ENCODE measurements around the gene SLC32A1. TPM values are rescaled to one million over a fixed set of nuclear protein-coding genes. Genes with fewer than 3 reads are reported as not detected.

SLC32A1 gene
- total RNA-seq, 2 donors from 2014 or later = not detected

DNA sequence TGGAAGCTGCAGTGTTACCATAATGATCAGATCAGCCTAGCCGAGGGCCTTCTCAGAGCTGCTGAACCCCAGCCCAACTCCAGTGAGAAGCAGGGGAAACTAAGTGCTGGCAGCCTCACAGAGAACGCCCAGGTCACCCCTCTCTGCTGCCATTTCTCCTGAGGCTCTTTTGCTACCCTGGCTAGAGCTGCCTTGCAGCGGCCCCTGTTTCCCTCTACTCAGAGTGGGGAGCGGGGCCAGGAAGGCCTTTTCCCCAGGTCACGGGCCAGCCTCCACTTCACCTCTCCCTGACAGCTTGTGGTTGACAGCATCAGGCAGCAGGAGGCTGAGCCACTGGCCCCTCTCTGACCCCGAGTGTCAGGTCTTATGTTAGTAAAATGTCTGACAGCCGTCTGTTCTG lies 46.7 kb downstream of the SLC32A1 start:
- H3K4me1 Mint-ChIP-seq (ENCODE audit: low read depth in 2 of 2) = peaks cover 6 to 11% of the 10 kb centered on the region in 2 donors
- no peak overlapping the region for H3K27ac Mint-ChIP-seq
- H3K27me3 Mint-ChIP-seq = no peaks in the 10 kb centered on the region
- ATAC-seq (peak in 1 of 2 donors; percentile 20), DNase-seq (ENCODE audit: low spot score) (no peak)
- no peaks in the 10 kb centered on the region for H3K9me3 Mint-ChIP-seq
- peaks cover 30% of the 10 kb centered on the region for H3K36me3 Mint-ChIP-seq
- H3K4me3 Mint-ChIP-seq = no peak overlapping the region

DNA sequence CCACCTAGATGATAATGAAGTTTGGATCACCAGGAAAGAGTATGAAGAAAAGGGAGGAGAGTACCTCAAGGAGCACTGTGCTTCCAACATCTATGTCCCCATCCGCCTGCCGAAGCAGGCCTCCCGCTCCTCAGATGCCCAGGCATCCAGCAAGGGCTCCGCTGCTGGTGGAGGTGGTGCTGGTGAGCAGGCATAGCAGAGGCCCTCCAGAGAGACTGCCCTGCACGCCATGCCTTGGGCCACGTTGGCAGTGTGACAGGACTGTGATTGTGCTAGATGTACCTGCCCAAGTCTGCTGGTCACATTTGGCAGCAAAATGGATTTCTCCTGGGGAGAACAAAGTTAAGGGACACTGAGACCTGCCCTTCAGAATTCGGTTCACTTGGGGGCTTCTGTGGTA lies 47.3 kb downstream of the SLC32A1 start:
- Mint-ChIP-seq H3K36me3 (peaks cover 30% of the 10 kb centered on the region), H3K27ac (no peak overlapping the region), H3K27me3 (no peaks in the 10 kb centered on the region)

DNA sequence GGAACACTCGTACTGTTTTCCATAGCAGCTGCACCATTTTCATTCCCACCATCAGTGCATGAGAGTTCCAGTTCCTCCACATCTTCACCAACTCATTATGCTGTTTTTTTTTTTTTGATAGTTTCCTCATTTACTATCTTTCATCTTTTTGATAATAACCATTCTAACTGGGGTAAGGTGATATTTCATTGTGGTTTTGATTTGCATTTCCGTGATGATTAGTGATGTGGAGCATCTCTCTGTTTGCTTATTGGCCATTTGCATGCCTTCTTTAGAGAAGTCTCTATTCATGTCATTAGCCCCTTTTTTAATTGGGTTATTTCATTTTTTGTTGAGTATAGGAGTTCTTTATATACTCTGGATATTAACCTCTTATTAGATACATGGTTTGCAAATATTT lies 49.9 kb downstream of the SLC32A1 start:
- peak overlapping the region; percentile 18 to 56 for H3K27ac Mint-ChIP-seq
- H3K27me3 Mint-ChIP-seq = no peaks in the 10 kb centered on the region
- no peak overlapping the region for H3K4me3 Mint-ChIP-seq
- peaks cover 21% of the 10 kb centered on the region for H3K36me3 Mint-ChIP-seq
- H3K9me3 Mint-ChIP-seq = no peaks in the 10 kb centered on the region
- peaks cover 16 to 23% of the 10 kb centered on the region in 2 donors for H3K4me1 Mint-ChIP-seq (ENCODE audit: low read depth in 2 of 2)
- no peak for DNase-seq (ENCODE audit: low spot score)
- ATAC-seq = no peak

More for the DNA sequence above, 47.3 kb downstream of the SLC32A1 start:
- Mint-ChIP-seq H3K9me3 (no peaks in the 10 kb centered on the region), H3K4me3 (no peak overlapping the region), H3K4me1 (ENCODE audit: low read depth in 2 of 2) (peaks cover 12 to 17% of the 10 kb centered on the region in 2 donors)
- no peak for ATAC-seq
- DNase-seq (ENCODE audit: low spot score) = no peak

DNA sequence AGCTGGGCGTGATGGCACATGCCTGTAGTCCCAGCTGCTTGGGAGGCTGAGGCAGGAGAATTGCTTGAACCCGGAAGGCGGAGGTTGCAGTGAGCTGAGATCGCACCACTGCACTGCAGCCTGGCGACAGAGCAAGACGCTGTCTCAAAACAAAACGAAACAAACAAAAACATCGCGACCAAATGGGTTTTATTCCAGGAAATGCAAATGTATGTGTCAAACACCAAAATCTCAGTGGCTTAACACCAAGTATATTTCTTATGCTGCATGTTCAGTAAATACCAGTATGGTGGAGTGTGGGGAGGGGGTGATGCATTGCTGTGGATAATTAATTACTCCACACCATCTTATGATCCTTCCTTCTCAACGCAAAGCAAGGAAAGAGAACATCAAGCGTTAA lies 52.1 kb downstream of the SLC32A1 start:
- Mint-ChIP-seq H3K4me3 (peak overlapping the region; percentile 74), H3K36me3 (peaks cover 17% of the 10 kb centered on the region), H3K27ac (peak overlapping the region; percentile 86 to 88), H3K27me3 (no peaks in the 10 kb centered on the region), H3K9me3 (no peaks in the 10 kb centered on the region), H3K4me1 (ENCODE audit: low read depth in 2 of 2) (peaks cover 16 to 23% of the 10 kb centered on the region in 2 donors)
- ATAC-seq = peak; percentile 71 to 91
- DNase-seq (ENCODE audit: low spot score) = peak; percentile 66

Other genes starting within 250 kb of the SLC32A1 start
- under 1 TPM in 1 of 2 donors, not detected in 1; 0.89 TPM for gene ADIG, start 143.3 kb upstream of the SLC32A1 start, total RNA-seq
- not detected for gene ARHGAP40, start 122.7 kb upstream of the SLC32A1 start, total RNA-seq
- gene ACTR5, start 24.0 kb downstream of the SLC32A1 start, total RNA-seq = 10 to 100 TPM in 1 of 2 donors, 1 to 10 TPM in 1; 9.6 to 13.8 TPM
- gene PPP1R16B, start 81.2 kb downstream of the SLC32A1 start, total RNA-seq = 100 to 1,000 TPM in 1 of 2 donors, 10 to 100 TPM in 1; 74.6 to 119 TPM
- 10 to 100 TPM in 1 of 2 donors, 1 to 10 TPM in 1; 8.1 to 25.0 TPM for gene FAM83D, start 201.9 kb downstream of the SLC32A1 start, total RNA-seq
- gene DHX35, start 237.9 kb downstream of the SLC32A1 start, total RNA-seq = 10 to 100 TPM in 1 of 2 donors, 1 to 10 TPM in 1; 9.9 to 17.2 TPM